GM12892 (cell line): ENCODE data around the gene KRTDAP.
"Not testable (repeated sequence)": the region's sequence is repeated elsewhere in the genome, so short reads cannot be mapped to it uniquely, and the experiment has no call there.

Experiments used
- POLR2A ChIP-seq: IDR thresholded peaks from 2 replicates; pipeline ENCODE4 v1.6.1; 2011; ENCODE audit warnings: low read depth, low read length, control low read depth
- POLR2AphosphoS5 ChIP-seq: IDR thresholded peaks from 2 replicates; pipeline ENCODE4 v1.6.1; 2011; ENCODE audit warnings: low read depth, low read length, control low read depth
- TAF1 ChIP-seq: IDR thresholded peaks from 2 replicates; pipeline ENCODE4 v1.6.1; 2011; ENCODE audit warnings: low read depth, mild to moderate bottlenecking, control low read depth, low read length, borderline replicate concordance

DNA sequence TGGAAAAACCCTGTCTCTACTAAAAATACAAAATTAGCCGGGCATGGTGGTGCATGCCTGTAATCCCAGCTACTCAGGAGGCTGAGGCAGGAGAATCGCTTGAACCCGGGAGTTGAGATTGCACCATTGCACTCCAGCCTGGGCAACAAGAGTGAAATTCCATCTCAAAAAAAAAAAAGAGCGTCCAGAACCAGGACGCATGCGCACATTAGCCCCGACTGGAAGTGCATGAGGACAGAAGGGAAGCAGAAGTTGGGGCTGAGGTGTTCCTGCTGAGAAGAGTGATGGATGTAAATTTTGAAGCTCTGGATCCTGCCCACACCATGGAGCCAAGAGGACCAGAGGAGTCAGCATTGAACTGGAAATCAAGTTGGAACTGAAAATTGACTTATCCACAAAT lies 15.7 kb downstream of the KRTDAP start:
- not testable (repeated sequence) for TF ChIP-seq POLR2A, POLR2AphosphoS5, TAF1
